Measurements from ENCODE around the gene TMEM35B.
"Not testable (repeated sequence)": the region's sequence is repeated elsewhere in the genome, so short reads cannot be mapped to it uniquely, and the experiment has no call there.

The TMEM35B gene

GRCh38 chr1:34941798-34942197 is 43.3 kb downstream of the TMEM35B start:
- H3K4me1 ChIP-seq (ENCODE audit: control insufficient read depth, low read depth, low read length); H3K9me3 ChIP-seq (ENCODE audit: control insufficient read depth, low read depth, low read length); H3K36me3 ChIP-seq (ENCODE audit: control insufficient read depth, low read depth, low read length); H3K9ac ChIP-seq (ENCODE audit: low read length); H3K27me3 ChIP-seq (ENCODE audit: control insufficient read depth, insufficient read depth, low read length); H3K27ac ChIP-seq (ENCODE audit: low read length); H3K4me3 ChIP-seq (ENCODE audit: low read length): not testable (repeated sequence)

Measured in iPS-18a (cell line).